ENCODE measurements around the gene CREBRF.

Gene CREBRF

GRCh38 chr5:173188280-173188679, 132.1 kb downstream of the CREBRF start:
- no peak for TF ChIP-seq CTCF (IDR thresholded peaks at IDR 0.05; ENCODE audit: insufficient read depth, low read depth, low read length, missing control alignments)
- no peak for DNase-seq (ENCODE audit: low read depth)
- H3K4me3 ChIP-seq (ENCODE audit: low read length): no peak overlapping the region

All from epithelial cell of esophagus (primary cell).